Limb (tissue), 2 donors: ENCODE measurements around the gene TMEM47.

ENCODE experiments used
- DNase-seq, 2 donors: peaks; one replicate each; pipeline ENCODE4 v3.0.0-alpha.2; 2016; ENCODE audit errors: extremely low spot score in 2 of 2

The TMEM47 gene

GRCh38 chrX:34656842-34657725, at the start of gene TMEM47:
TMEM47 (minus strand) TSS chrX:34657285; CDS start chrX:34657029, 256 bp downstream.
- DNase-seq = peak; percentile 58 to 85

- no peak for DNase-seq
Measured at GRCh38 chrX:34687095-34687494, 30.0 kb upstream of the TMEM47 start.

- no peak for DNase-seq
Measured at GRCh38 chrX:34659575-34659974, 2.5 kb upstream of the TMEM47 start.

GRCh38 chrX:34658326-34658725, 1.2 kb upstream of the TMEM47 start:
- DNase-seq = no peak

- no peak for DNase-seq
Measured at GRCh38 chrX:34657726-34658070, 613 bp upstream of the TMEM47 start.

- peak in 1 of 2 donors; percentile 46 for DNase-seq
Measured at GRCh38 chrX:34656467-34656841, 631 bp downstream of the TMEM47 start.

GRCh38 chrX:34655501-34656455, 1.3 kb downstream of the TMEM47 start:
- DNase-seq = peak in 1 of 2 donors; percentile 37

GRCh38 chrX:34654696-34655490, 2.2 kb downstream of the TMEM47 start:
- DNase-seq = no peak

- DNase-seq = no peak
Measured at GRCh38 chrX:34653811-34654210, 3.3 kb downstream of the TMEM47 start.

GRCh38 chrX:34642849-34643248, 14.2 kb downstream of the TMEM47 start:
- DNase-seq = no peak

GRCh38 chrX:34638116-34638515, 19.0 kb downstream of the TMEM47 start:
- no peak for DNase-seq

- no peak for DNase-seq
Measured at GRCh38 chrX:34634349-34634748, 22.7 kb downstream of the TMEM47 start.

GRCh38 chrX:34632384-34632783, 24.7 kb downstream of the TMEM47 start:
- no peak for DNase-seq

- peak in 1 of 2 donors; percentile 42 for DNase-seq
Measured at GRCh38 chrX:34631479-34632220, 25.4 kb downstream of the TMEM47 start.

- DNase-seq = peak in 1 of 2 donors; percentile 6
Measured at GRCh38 chrX:34629572-34629971, 27.5 kb downstream of the TMEM47 start.

- DNase-seq = peak in 1 of 2 donors; percentile 36
Measured at GRCh38 chrX:34624416-34624815, 32.7 kb downstream of the TMEM47 start.

GRCh38 chrX:34619920-34620319, 37.2 kb downstream of the TMEM47 start:
- DNase-seq = no peak

GRCh38 chrX:34612036-34612435, 45.0 kb downstream of the TMEM47 start:
- no peak for DNase-seq

- DNase-seq = no peak
Measured at GRCh38 chrX:34598362-34598761, 58.7 kb downstream of the TMEM47 start.

- no peak for DNase-seq
Measured at GRCh38 chrX:34586936-34587335, 70.1 kb downstream of the TMEM47 start.
